ENCODE results near the gene CDKAL1.

Gene CDKAL1

DNA sequence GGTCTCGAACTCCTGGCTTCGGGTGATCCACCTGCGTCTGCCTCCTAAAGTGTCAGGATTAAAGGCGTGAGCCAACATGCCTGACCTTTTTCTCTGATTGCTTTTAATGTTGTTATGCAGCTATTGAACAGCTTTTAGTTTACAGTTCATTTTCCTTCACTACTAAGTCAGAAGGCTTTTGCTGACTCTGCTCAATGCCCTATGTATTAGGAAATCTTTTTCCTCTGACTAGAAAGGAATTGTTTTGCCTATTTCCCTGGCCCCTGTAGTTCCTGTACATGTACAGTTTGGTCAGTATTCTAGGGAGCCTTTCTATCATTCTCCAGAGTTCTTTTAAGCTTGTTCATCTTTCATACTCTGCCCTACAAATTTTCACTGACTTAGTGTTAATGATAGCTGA lies 280.2 kb downstream of the CDKAL1 start:
- ChIA-PET CTCF (interaction anchor here (1.4 kb wide), 1 partner anchor 12 kb away, joined by 3 read pairs; no protein-coding TSS in a partner anchor), POLR2A (no interaction called here)
- DNase-seq = no peak

DNA sequence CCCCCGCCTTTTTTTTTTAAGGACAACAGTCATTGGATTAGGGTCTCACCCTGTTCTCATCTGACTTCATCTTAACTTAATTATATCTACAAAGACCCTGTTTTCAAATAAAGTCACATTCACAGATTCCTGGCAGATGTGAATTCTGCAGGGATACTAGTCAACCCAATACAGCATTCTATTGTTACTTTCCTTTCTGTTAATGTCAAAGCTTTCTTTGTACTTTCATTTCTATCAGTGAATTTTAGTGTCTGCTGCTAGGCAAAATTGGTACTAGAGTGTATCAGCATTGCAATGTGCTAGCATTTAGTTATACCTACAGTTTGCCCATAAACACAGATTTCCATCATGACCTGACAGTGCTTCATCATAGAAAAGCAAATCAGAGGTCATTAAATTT lies 281.9 kb downstream of the CDKAL1 start:
- Histone ChIP-seq H3K27me3 (replicated peaks in 2 of 5; ENCODE audit: control insufficient read depth in 4 of 5, insufficient read depth in 5 of 5, low read length in 4 of 5) (no peaks in the 10 kb centered on the region), H3K4me1 (ENCODE audit: control extremely low read depth in 1 of 4, control insufficient read depth in 4 of 4, insufficient read depth in 4 of 4, low read length in 3 of 4) (no peaks in the 10 kb centered on the region), H3K9me3 (ENCODE audit: control extremely low read depth in 1 of 5, control insufficient read depth in 4 of 5, insufficient read depth in 2 of 5, low read depth in 1 of 5, low read length in 4 of 5) (peaks cover 0 to 7% (median 0%) of the 10 kb centered on the region in 5 experiments), H3K27ac (ENCODE audit: insufficient read depth in 1 of 2, low read depth in 1 of 2, low read length in 2 of 2, poor library complexity in 1 of 2, severe bottlenecking in 2 of 2) (no peak overlapping the region), H3K4me3 (ENCODE audit: control insufficient read depth in 1 of 7, extremely low read depth in 1 of 7, insufficient read depth in 4 of 7, low read depth in 2 of 7, low read length in 6 of 7) (no peak overlapping the region), H3K36me3 (ENCODE audit: control insufficient read depth in 4 of 4, insufficient read depth in 4 of 4, low read length in 3 of 4) (peaks cover 0 to 6% (median 1%) of the 10 kb centered on the region in 4 experiments)
- WGBS (ENCODE audit: insufficient coverage) = no CpG with 5 or more reads among the region's 1 CpG
- ChIA-PET POLR2A (no interaction called here), CTCF (no interaction called here)
- DNase-seq = no peak

More for the DNA sequence above, 280.2 kb downstream of the CDKAL1 start:
- Histone ChIP-seq H3K36me3 (ENCODE audit: control insufficient read depth in 4 of 4, insufficient read depth in 4 of 4, low read length in 3 of 4) (peaks cover 0 to 3% (median 1%) of the 10 kb centered on the region in 4 experiments), H3K27me3 (replicated peaks in 2 of 5; ENCODE audit: control insufficient read depth in 4 of 5, insufficient read depth in 5 of 5, low read length in 4 of 5) (no peaks in the 10 kb centered on the region), H3K4me1 (ENCODE audit: control extremely low read depth in 1 of 4, control insufficient read depth in 4 of 4, insufficient read depth in 4 of 4, low read length in 3 of 4) (no peaks in the 10 kb centered on the region), H3K27ac (ENCODE audit: insufficient read depth in 1 of 2, low read depth in 1 of 2, low read length in 2 of 2, poor library complexity in 1 of 2, severe bottlenecking in 2 of 2) (no peak overlapping the region), H3K4me3 (ENCODE audit: control insufficient read depth in 1 of 7, extremely low read depth in 1 of 7, insufficient read depth in 4 of 7, low read depth in 2 of 7, low read length in 6 of 7) (no peak overlapping the region), H3K9me3 (ENCODE audit: control extremely low read depth in 1 of 5, control insufficient read depth in 4 of 5, insufficient read depth in 2 of 5, low read depth in 1 of 5, low read length in 4 of 5) (peaks cover 0 to 7% (median 0%) of the 10 kb centered on the region in 5 experiments)
- no CpG with 5 or more reads among the region's 4 CpGs for WGBS (ENCODE audit: insufficient coverage)

- H3K27ac ChIP-seq (ENCODE audit: insufficient read depth in 1 of 2, low read depth in 1 of 2, low read length in 2 of 2, poor library complexity in 1 of 2, severe bottlenecking in 2 of 2) = no peak overlapping the region
- H3K4me1 ChIP-seq (ENCODE audit: control extremely low read depth in 1 of 4, control insufficient read depth in 4 of 4, insufficient read depth in 4 of 4, low read length in 3 of 4) = no peaks in the 10 kb centered on the region
- no peak for DNase-seq
- peaks cover 0 to 8% (median 0%) of the 10 kb centered on the region in 5 experiments for H3K9me3 ChIP-seq (ENCODE audit: control extremely low read depth in 1 of 5, control insufficient read depth in 4 of 5, insufficient read depth in 2 of 5, low read depth in 1 of 5, low read length in 4 of 5)
- CTCF ChIA-PET = no interaction called here
- WGBS (ENCODE audit: insufficient coverage) = no CpG with 5 or more reads among the region's 2 CpGs
- no peak overlapping the region for H3K4me3 ChIP-seq (ENCODE audit: control insufficient read depth in 1 of 7, extremely low read depth in 1 of 7, insufficient read depth in 4 of 7, low read depth in 2 of 7, low read length in 6 of 7)
- H3K27me3 ChIP-seq (replicated peaks in 2 of 5; ENCODE audit: control insufficient read depth in 4 of 5, insufficient read depth in 5 of 5, low read length in 4 of 5) = no peaks in the 10 kb centered on the region
- POLR2A ChIA-PET = no interaction called here
- H3K36me3 ChIP-seq (ENCODE audit: control insufficient read depth in 4 of 4, insufficient read depth in 4 of 4, low read length in 3 of 4) = peaks cover 0 to 6% (median 3%) of the 10 kb centered on the region in 4 experiments
Measured at GRCh38 chr6:20817806-20818320, 283.6 kb downstream of the CDKAL1 start.

GRCh38 chr6:20819774-20820400 lies 285.6 kb downstream of the CDKAL1 start:
- Histone ChIP-seq H3K4me1 (ENCODE audit: control extremely low read depth in 1 of 4, control insufficient read depth in 4 of 4, insufficient read depth in 4 of 4, low read length in 3 of 4) (no peaks in the 10 kb centered on the region), H3K4me3 (ENCODE audit: control insufficient read depth in 1 of 7, extremely low read depth in 1 of 7, insufficient read depth in 4 of 7, low read depth in 2 of 7, low read length in 6 of 7) (no peak overlapping the region), H3K9me3 (ENCODE audit: control extremely low read depth in 1 of 5, control insufficient read depth in 4 of 5, insufficient read depth in 2 of 5, low read depth in 1 of 5, low read length in 4 of 5) (peaks cover 0 to 12% (median 0%) of the 10 kb centered on the region in 5 experiments), H3K36me3 (ENCODE audit: control insufficient read depth in 4 of 4, insufficient read depth in 4 of 4, low read length in 3 of 4) (peaks cover 0 to 16% (median 5%) of the 10 kb centered on the region in 4 experiments), H3K27ac (ENCODE audit: insufficient read depth in 1 of 2, low read depth in 1 of 2, low read length in 2 of 2, poor library complexity in 1 of 2, severe bottlenecking in 2 of 2) (no peak overlapping the region), H3K27me3 (replicated peaks in 2 of 5; ENCODE audit: control insufficient read depth in 4 of 5, insufficient read depth in 5 of 5, low read length in 4 of 5) (no peaks in the 10 kb centered on the region)
- ChIA-PET CTCF (no interaction called here), POLR2A (no interaction called here)
- whole genome bisulfite sequencing (ENCODE audit: insufficient coverage) = 99% methylated on average over 6 of the region's 7 CpGs
- no peak for DNase-seq

- no CpG with 5 or more reads among the region's 6 CpGs for WGBS (ENCODE audit: insufficient coverage)
- no peak overlapping the region for H3K4me3 ChIP-seq (ENCODE audit: control insufficient read depth in 1 of 7, extremely low read depth in 1 of 7, insufficient read depth in 4 of 7, low read depth in 2 of 7, low read length in 6 of 7)
- H3K27me3 ChIP-seq (replicated peaks in 2 of 5; ENCODE audit: control insufficient read depth in 4 of 5, insufficient read depth in 5 of 5, low read length in 4 of 5) = no peaks in the 10 kb centered on the region
- peaks cover 0 to 12% (median 0%) of the 10 kb centered on the region in 5 experiments for H3K9me3 ChIP-seq (ENCODE audit: control extremely low read depth in 1 of 5, control insufficient read depth in 4 of 5, insufficient read depth in 2 of 5, low read depth in 1 of 5, low read length in 4 of 5)
- peak; percentile 7 to 57 (median 33) for DNase-seq
- no peak overlapping the region for H3K27ac ChIP-seq (ENCODE audit: insufficient read depth in 1 of 2, low read depth in 1 of 2, low read length in 2 of 2, poor library complexity in 1 of 2, severe bottlenecking in 2 of 2)
- H3K36me3 ChIP-seq (ENCODE audit: control insufficient read depth in 4 of 4, insufficient read depth in 4 of 4, low read length in 3 of 4) = peaks cover 0 to 14% (median 2%) of the 10 kb centered on the region in 4 experiments
- H3K4me1 ChIP-seq (ENCODE audit: control extremely low read depth in 1 of 4, control insufficient read depth in 4 of 4, insufficient read depth in 4 of 4, low read length in 3 of 4) = no peaks in the 10 kb centered on the region
- ChIA-PET POLR2A (no interaction called here), CTCF (interaction anchor here (1.1 kb wide), 1 partner anchor 11 kb away, joined by 3 read pairs; no protein-coding TSS in a partner anchor)
Measured at GRCh38 chr6:20826378-20826777, 292.1 kb downstream of the CDKAL1 start.

GRCh38 chr6:20827798-20828197 lies 293.5 kb downstream of the CDKAL1 start:
- H3K36me3 ChIP-seq (ENCODE audit: control insufficient read depth in 4 of 4, insufficient read depth in 4 of 4, low read length in 3 of 4) = peaks cover 0 to 15% (median 2%) of the 10 kb centered on the region in 4 experiments

GRCh38 chr6:20830576-20830975 lies 296.3 kb downstream of the CDKAL1 start:
- no peak for DNase-seq
- CTCF ChIA-PET = interaction anchor here (0.7 kb wide), 1 partner anchor 234 kb away, joined by 5 read pairs; no protein-coding TSS in a partner anchor
- H3K27me3 ChIP-seq (replicated peaks in 2 of 5; ENCODE audit: control insufficient read depth in 4 of 5, insufficient read depth in 5 of 5, low read length in 4 of 5) = no peaks in the 10 kb centered on the region
- H3K27ac ChIP-seq (ENCODE audit: insufficient read depth in 1 of 2, low read depth in 1 of 2, low read length in 2 of 2, poor library complexity in 1 of 2, severe bottlenecking in 2 of 2) = no peak overlapping the region
- POLR2A ChIA-PET = no interaction called here
- H3K9me3 ChIP-seq (ENCODE audit: control extremely low read depth in 1 of 5, control insufficient read depth in 4 of 5, insufficient read depth in 2 of 5, low read depth in 1 of 5, low read length in 4 of 5) = no peaks in the 10 kb centered on the region
- H3K4me1 ChIP-seq (ENCODE audit: control extremely low read depth in 1 of 4, control insufficient read depth in 4 of 4, insufficient read depth in 4 of 4, low read length in 3 of 4) = peaks cover 0 to 7% (median 0%) of the 10 kb centered on the region in 4 experiments
- no peak overlapping the region for H3K4me3 ChIP-seq (ENCODE audit: control insufficient read depth in 1 of 7, extremely low read depth in 1 of 7, insufficient read depth in 4 of 7, low read depth in 2 of 7, low read length in 6 of 7)
- peaks cover 0 to 2% (median 0%) of the 10 kb centered on the region in 4 experiments for H3K36me3 ChIP-seq (ENCODE audit: control insufficient read depth in 4 of 4, insufficient read depth in 4 of 4, low read length in 3 of 4)
- WGBS (ENCODE audit: insufficient coverage) = no CpG with 5 or more reads among the region's 1 CpG

More at GRCh38 chr6:20827798-20828197, 293.5 kb downstream of the CDKAL1 start:
- DNase-seq = no peak
- ChIA-PET POLR2A (no interaction called here), CTCF (no interaction called here)
- no peak overlapping the region for H3K4me3 ChIP-seq (ENCODE audit: control insufficient read depth in 1 of 7, extremely low read depth in 1 of 7, insufficient read depth in 4 of 7, low read depth in 2 of 7, low read length in 6 of 7)
- H3K27ac ChIP-seq (ENCODE audit: insufficient read depth in 1 of 2, low read depth in 1 of 2, low read length in 2 of 2, poor library complexity in 1 of 2, severe bottlenecking in 2 of 2) = no peak overlapping the region
- no peaks in the 10 kb centered on the region for H3K4me1 ChIP-seq (ENCODE audit: control extremely low read depth in 1 of 4, control insufficient read depth in 4 of 4, insufficient read depth in 4 of 4, low read length in 3 of 4)
- no CpG with 5 or more reads among the region's 1 CpG for WGBS (ENCODE audit: insufficient coverage)
- H3K27me3 ChIP-seq (replicated peaks in 2 of 5; ENCODE audit: control insufficient read depth in 4 of 5, insufficient read depth in 5 of 5, low read length in 4 of 5) = no peaks in the 10 kb centered on the region
- peaks cover 0 to 10% (median 0%) of the 10 kb centered on the region in 5 experiments for H3K9me3 ChIP-seq (ENCODE audit: control extremely low read depth in 1 of 5, control insufficient read depth in 4 of 5, insufficient read depth in 2 of 5, low read depth in 1 of 5, low read length in 4 of 5)

All from common myeloid progenitor, CD34-positive (primary cell).